ENCODE results near the gene NT5E.

Gene NT5E

GRCh38 chr6:85421972-85422371 lies 27.9 kb upstream of the NT5E start:
- no peak for DNase-seq (ENCODE audit: low spot score)

- DNase-seq (ENCODE audit: low spot score) = no peak
Observed at GRCh38 chr6:85422996-85423395, 26.9 kb upstream of the NT5E start.

GRCh38 chr6:85424981-85425380 lies 24.9 kb upstream of the NT5E start:
- no peak for DNase-seq (ENCODE audit: low spot score)

GRCh38 chr6:85425997-85426396 lies 23.9 kb upstream of the NT5E start:
- no peak for DNase-seq (ENCODE audit: low spot score)

GRCh38 chr6:85428486-85428885 lies 21.4 kb upstream of the NT5E start:
- DNase-seq (ENCODE audit: low spot score) = no peak

GRCh38 chr6:85429346-85429745 lies 20.5 kb upstream of the NT5E start:
- no peak for DNase-seq (ENCODE audit: low spot score)

GRCh38 chr6:85431271-85431670 lies 18.6 kb upstream of the NT5E start:
- no peak for DNase-seq (ENCODE audit: low spot score)

GRCh38 chr6:85432554-85432953 lies 17.3 kb upstream of the NT5E start:
- DNase-seq (ENCODE audit: low spot score) = no peak

GRCh38 chr6:85435851-85436250 lies 14.0 kb upstream of the NT5E start:
- DNase-seq (ENCODE audit: low spot score) = no peak

GRCh38 chr6:85436411-85436810 lies 13.5 kb upstream of the NT5E start:
- no peak for DNase-seq (ENCODE audit: low spot score)

- DNase-seq (ENCODE audit: low spot score) = no peak
Observed at GRCh38 chr6:85436939-85437495, 12.9 kb upstream of the NT5E start.

GRCh38 chr6:85443349-85444117 lies 6.3 kb upstream of the NT5E start:
- no peak for DNase-seq (ENCODE audit: low spot score)

GRCh38 chr6:85449388-85449817 lies 480 bp upstream of the NT5E start:
- DNase-seq (ENCODE audit: low spot score) = peak; percentile 22

GRCh38 chr6:85451565-85452306 lies 1.9 kb downstream of the NT5E start:
- DNase-seq (ENCODE audit: low spot score) = no peak

- no peak for DNase-seq (ENCODE audit: low spot score)
Observed at GRCh38 chr6:85452441-85452881, 2.6 kb downstream of the NT5E start.

GRCh38 chr6:85453052-85453451 lies 3.2 kb downstream of the NT5E start:
- no peak for DNase-seq (ENCODE audit: low spot score)

- DNase-seq (ENCODE audit: low spot score) = no peak
Observed at GRCh38 chr6:85453490-85453889, 3.6 kb downstream of the NT5E start.

GRCh38 chr6:85455471-85456026 lies 5.7 kb downstream of the NT5E start:
- DNase-seq (ENCODE audit: low spot score) = no peak

- no peak for DNase-seq (ENCODE audit: low spot score)
Observed at GRCh38 chr6:85456782-85457181, 6.9 kb downstream of the NT5E start.

- DNase-seq (ENCODE audit: low spot score) = no peak
Observed at GRCh38 chr6:85458184-85458583, 8.3 kb downstream of the NT5E start.

- no peak for DNase-seq (ENCODE audit: low spot score)
Observed at GRCh38 chr6:85458782-85459181, 8.9 kb downstream of the NT5E start.

- no peak for DNase-seq (ENCODE audit: low spot score)
Observed at GRCh38 chr6:85459224-85459901, 9.5 kb downstream of the NT5E start.

All from Ammon's horn (tissue), 1 donor.